GM19468 (cell line): ENCODE measurements around the gene PCSK5.

ENCODE experiments used
- ATAC-seq: cut with Tn5 transposase; IDR thresholded peaks from one replicate; pipeline ENCODE4 v1.9.1; 2021; ENCODE audit warnings: mild to moderate bottlenecking, moderate library complexity, moderate number of reproducible peaks; ENCODE audit not compliant: unreplicated experiment; ENCODE audit errors: extremely low read depth

Gene PCSK5

GRCh38 chr9:76161106-76161505 is 270.6 kb downstream of the PCSK5 start:
- no peak for ATAC-seq

- ATAC-seq: no peak
Measured at GRCh38 chr9:76161541-76161940, 271.1 kb downstream of the PCSK5 start.

GRCh38 chr9:76162086-76162730 is 271.7 kb downstream of the PCSK5 start:
- ATAC-seq: no peak

GRCh38 chr9:76162751-76163500 is 272.5 kb downstream of the PCSK5 start:
- ATAC-seq: no peak

GRCh38 chr9:76166526-76166925 is 276.1 kb downstream of the PCSK5 start:
- no peak for ATAC-seq

GRCh38 chr9:76176171-76176570 is 285.7 kb downstream of the PCSK5 start:
- no peak for ATAC-seq

- no peak for ATAC-seq
Measured at GRCh38 chr9:76177931-76178330, 287.5 kb downstream of the PCSK5 start.

GRCh38 chr9:76180541-76180940 is 290.1 kb downstream of the PCSK5 start:
- no peak for ATAC-seq

- no peak for ATAC-seq
Measured at GRCh38 chr9:76181020-76181641, 290.7 kb downstream of the PCSK5 start.

GRCh38 chr9:76181781-76182180 is 291.3 kb downstream of the PCSK5 start:
- ATAC-seq: no peak

- ATAC-seq: no peak
Measured at GRCh38 chr9:76185432-76185831, 295.0 kb downstream of the PCSK5 start.

- ATAC-seq: no peak
Measured at GRCh38 chr9:76188286-76188685, 297.8 kb downstream of the PCSK5 start.

GRCh38 chr9:76188905-76189304 is 298.4 kb downstream of the PCSK5 start:
- no peak for ATAC-seq

GRCh38 chr9:76191493-76191892 is 301.0 kb downstream of the PCSK5 start:
- no peak for ATAC-seq

GRCh38 chr9:76192013-76192412 is 301.5 kb downstream of the PCSK5 start:
- ATAC-seq: no peak

GRCh38 chr9:76194896-76195295 is 304.4 kb downstream of the PCSK5 start:
- no peak for ATAC-seq

- ATAC-seq: no peak
Measured at GRCh38 chr9:76198336-76198735, 307.9 kb downstream of the PCSK5 start.

- no peak for ATAC-seq
Measured at GRCh38 chr9:76200315-76200714, 309.8 kb downstream of the PCSK5 start.

GRCh38 chr9:76200745-76201144 is 310.3 kb downstream of the PCSK5 start:
- no peak for ATAC-seq

- no peak for ATAC-seq
Measured at GRCh38 chr9:76203373-76203772, 312.9 kb downstream of the PCSK5 start.

- no peak for ATAC-seq
Measured at GRCh38 chr9:76206821-76207220, 316.3 kb downstream of the PCSK5 start.
